Heart right ventricle (tissue), 16 donors: ENCODE data around the gene DSE. TPM values are rescaled to one million over a fixed set of nuclear protein-coding genes. Genes with fewer than 3 reads are reported as not detected.

Source experiments
- ATAC-seq, 8 donors: fragments of 200-7000 bp; cut with Tn5 transposase; one replicate each; pipeline ENCODE4 v1.9.1; 2020; ENCODE audit warnings: mild to moderate bottlenecking in 8 of 8, moderate library complexity in 8 of 8, moderate number of reproducible peaks in 1 of 8
- DNase-seq, 2 donors: peaks; one replicate each; pipeline ENCODE4 v3.0.0-alpha.2; 2020
- H3K27ac ChIP-seq, 10 donors: fragments of 200-600 bp; sonication (generic) in 2 of 10; one replicate each; pipeline versions ENCODE4 v1.5.0 to v1.8.0; 2020 to 2022; ENCODE audit warnings: mild to moderate bottlenecking in 3 of 10
- H3K27me3 ChIP-seq, 7 donors: fragments of 200-600 bp; one replicate each; pipeline ENCODE4 v1.8.0; 2021 to 2022; ENCODE audit warnings: mild to moderate bottlenecking in 2 of 7
- H3K36me3 ChIP-seq, 9 donors: fragments of 200-600 bp; sonication (generic) in 1 of 9; one replicate each; pipeline versions ENCODE4 v1.5.0 to v1.8.0; 2020 to 2022; ENCODE audit warnings: mild to moderate bottlenecking in 2 of 9
- H3K4me1 ChIP-seq, 9 donors: fragments of 200-600 bp; sonication (generic) in 1 of 9; one replicate each; pipeline versions ENCODE4 v1.5.0 to v1.8.0; 2020 to 2022; ENCODE audit warnings: mild to moderate bottlenecking in 4 of 9
- H3K4me3 ChIP-seq, 10 donors: fragments of 200-600 bp; sonication (generic) in 2 of 10; one replicate each; pipeline versions ENCODE4 v1.5.0 to v1.8.0; 2020 to 2022; ENCODE audit warnings: mild to moderate bottlenecking in 7 of 10, moderate library complexity in 2 of 10
- H3K9me3 ChIP-seq, 11 donors: fragments of 200-600 bp in 10 of 11; sonication (generic) in 2 of 11; one replicate each; pipeline versions ENCODE4 v1.5.0 to v1.8.0; 2013 to 2022; ENCODE audit warnings: mild to moderate bottlenecking in 2 of 11, control low read depth in 1 of 11, moderate library complexity in 1 of 11
- WGBS, 2 donors: extraction: QIAGEN DNeasy Blood & Tissue Kit; methylation state at CpG; one replicate each; pipeline ENCODE4 v1.1.7; 2013; ENCODE audit warnings: inconsistent platforms in 1 of 2; 5-methylcytosine and 5-hydroxymethylcytosine counted together
- intact Hi-C, 10 donors: fragments of 100-400 bp; cut with DNase I; formaldehyde crosslinking; loops; one replicate each; pipeline versions ENCODE4 v1.11.1 to v1.14.2; 2022
- polyA plus RNA-seq, 2 donors: library from polyadenylated mRNA; stranded (reverse); fragments of 200-250 nt; gene quantifications; one replicate each; pipeline ENCODE4 v1.2.3, GENCODE V29; 2013
- total RNA-seq, 10 donors: library from RNA; stranded (reverse); fragmentation: NEBNext Ultra II Directional in 3 of 10; extraction: Animal tissue kit (Norgen Biotek cat#: 25700) in 3 of 10; gene quantifications; one replicate each; pipeline versions ENCODE4 v1.2.1 to v1.2.4, GENCODE V29; 2021 to 2023
- TF ChIP-seq, protein P1 (sequence below), 9 donors: fragments of 200-600 bp; sonication (generic) in 2 of 9; IDR thresholded peaks; one replicate each; pipeline versions ENCODE4 v1.5.0 to v1.8.0; 2021 to 2022; ENCODE audit warnings: antibody characterized with exemption in 9 of 9, mild to moderate bottlenecking in 5 of 9, moderate library complexity in 1 of 9
- donor health status: Arrhythmogenic right ventricular cardiomyopathy.
- donor health status: ischemic (EF 13 %, LVEDD 7.1; RV severe dilation, severe dysfunction).
- donor health status: healthy with polysubstance abuse.
- donor health status: DM: no; HTN: yes; CAD: no.
- donor health status: DM: no; HTN: no; CAD: no.
- donor health status: ischemic (EF 25% LVEDD 6.9; RV normal size, moderate dysfunction).
- donor health status: ischemic (EF 25% LVEDD 5.7; RV mildly dilated, moderate dysfunction).
- donor health status: healthy.
- donor health status: DM: yes; HTN: yes; CAD: no.
- donor health status: Ischemic cardiomyopathy.
- donor health status: ischemic (EF 35%, LVEDD 5.7; RV mildly dilated, moderate dysfunction).
- donor health status: nonischemic (EF 11% LVEDD 7.7; RV severe dilation, severe dysfunction).
- donor health status: DM: yes; HTN: yes; CAD: no.
- donor health status: PGD.
- donor health status: ischemic (EF 29% LVEDD 5.4; RV normal size, mild dysfunction).
- donor health status: nonischemic (EF 23%, LVEDD 6.1; RV moderate dilation, normal function).

Gene DSE
- total and polyA plus RNA-seq, 12 donors = 3.8 to 25.4 (median 11.3) TPM

DNA sequence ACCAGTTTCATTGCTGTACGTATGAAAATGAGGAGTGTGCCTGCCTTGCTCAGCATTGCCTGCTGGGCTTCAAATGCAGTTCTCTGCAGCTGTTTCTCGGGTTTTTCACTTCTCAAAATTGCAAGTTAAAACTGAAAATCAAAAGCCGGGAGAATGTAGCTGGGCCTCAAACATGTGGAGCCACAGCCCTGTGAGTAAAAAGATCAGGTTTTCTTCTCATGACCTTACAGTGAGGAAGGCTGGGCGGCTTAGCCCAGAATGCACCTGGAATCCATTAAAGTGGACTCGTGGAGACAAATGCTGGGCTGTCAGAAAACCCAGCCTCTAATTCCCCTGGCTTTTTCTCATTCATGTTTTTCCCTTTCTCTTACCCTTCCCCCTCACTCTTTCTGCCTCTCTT, 34.4 kb downstream of the DSE start:
- TF ChIP-seq, protein P1, sequence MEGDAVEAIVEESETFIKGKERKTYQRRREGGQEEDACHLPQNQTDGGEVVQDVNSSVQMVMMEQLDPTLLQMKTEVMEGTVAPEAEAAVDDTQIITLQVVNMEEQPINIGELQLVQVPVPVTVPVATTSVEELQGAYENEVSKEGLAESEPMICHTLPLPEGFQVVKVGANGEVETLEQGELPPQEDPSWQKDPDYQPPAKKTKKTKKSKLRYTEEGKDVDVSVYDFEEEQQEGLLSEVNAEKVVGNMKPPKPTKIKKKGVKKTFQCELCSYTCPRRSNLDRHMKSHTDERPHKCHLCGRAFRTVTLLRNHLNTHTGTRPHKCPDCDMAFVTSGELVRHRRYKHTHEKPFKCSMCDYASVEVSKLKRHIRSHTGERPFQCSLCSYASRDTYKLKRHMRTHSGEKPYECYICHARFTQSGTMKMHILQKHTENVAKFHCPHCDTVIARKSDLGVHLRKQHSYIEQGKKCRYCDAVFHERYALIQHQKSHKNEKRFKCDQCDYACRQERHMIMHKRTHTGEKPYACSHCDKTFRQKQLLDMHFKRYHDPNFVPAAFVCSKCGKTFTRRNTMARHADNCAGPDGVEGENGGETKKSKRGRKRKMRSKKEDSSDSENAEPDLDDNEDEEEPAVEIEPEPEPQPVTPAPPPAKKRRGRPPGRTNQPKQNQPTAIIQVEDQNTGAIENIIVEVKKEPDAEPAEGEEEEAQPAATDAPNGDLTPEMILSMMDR (IDR thresholded peaks at IDR 0.05) = no peak
- Histone ChIP-seq H3K27ac (peak overlapping the region in 9 of 10 donors; percentile 5 to 73 (median 49)), H3K9me3 (no peaks in the 10 kb centered on the region), H3K27me3 (no peaks in the 10 kb centered on the region), H3K36me3 (peaks cover 0 to 6% (median 0%) of the 10 kb centered on the region in 9 donors), H3K4me1 (peaks cover 0 to 64% (median 17%) of the 10 kb centered on the region in 9 donors), H3K4me3 (peak overlapping the region in 5 of 10 donors; percentile 11 to 33 (median 14))
- 47 to 64% methylated on average over 5 of the region's 5 CpGs for WGBS, 2 donors
- DNase-seq (no peak), ATAC-seq (peak in 6 of 8 donors; percentile 50 to 66 (median 62))
- intact Hi-C loops = no loop called here

DNA sequence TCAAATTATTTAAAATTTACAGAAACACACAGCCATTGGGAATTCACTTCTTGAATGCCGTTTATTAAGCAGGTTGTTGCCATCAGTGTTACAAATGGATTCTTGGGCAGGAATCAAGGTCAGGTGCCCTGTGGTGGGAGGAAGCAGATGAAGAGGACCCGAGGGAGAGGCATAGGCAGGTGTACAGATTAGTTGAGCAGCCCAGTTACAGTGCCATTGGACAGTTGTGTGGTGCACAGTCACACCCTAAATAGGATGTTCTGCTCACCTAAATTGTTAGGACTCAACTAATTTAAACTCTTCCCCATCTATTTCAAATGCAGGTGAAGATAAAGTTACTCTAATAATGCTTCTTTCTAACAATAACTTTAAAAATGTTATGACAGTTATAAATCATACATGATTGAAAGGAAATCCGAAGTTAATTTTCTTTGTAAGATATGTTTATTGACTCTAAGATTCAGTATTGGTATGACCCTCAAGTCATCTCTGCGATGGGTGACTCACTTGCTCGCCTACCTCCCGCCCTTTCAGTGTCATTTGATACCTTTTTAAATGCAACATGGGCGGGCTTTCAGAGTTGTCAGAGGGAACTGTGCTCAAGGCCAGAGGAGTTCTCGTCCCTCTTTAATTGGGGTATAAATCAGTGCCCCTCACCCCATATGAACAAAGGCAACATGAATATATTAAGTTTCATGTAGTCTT, 35.1 kb downstream of the DSE start:
- Histone ChIP-seq H3K27ac (peak overlapping the region in 9 of 10 donors; percentile 5 to 73 (median 49)), H3K4me3 (peak overlapping the region in 5 of 10 donors; percentile 11 to 33 (median 14)), H3K4me1 (peaks cover under 1 to 64% (median 24%) of the 10 kb centered on the region in 9 donors), H3K9me3 (no peaks in the 10 kb centered on the region), H3K27me3 (no peaks in the 10 kb centered on the region), H3K36me3 (peaks cover 0 to 6% (median 0%) of the 10 kb centered on the region in 9 donors)
- DNase-seq = no peak
- intact Hi-C loops = no loop called here
- peak in 1 of 8 donors; percentile 45 for ATAC-seq
- WGBS, 2 donors = 69 to 75% methylated on average over 8 of the region's 8 CpGs
- TF ChIP-seq, protein P1 (IDR thresholded peaks at IDR 0.05) = no peak

DNA sequence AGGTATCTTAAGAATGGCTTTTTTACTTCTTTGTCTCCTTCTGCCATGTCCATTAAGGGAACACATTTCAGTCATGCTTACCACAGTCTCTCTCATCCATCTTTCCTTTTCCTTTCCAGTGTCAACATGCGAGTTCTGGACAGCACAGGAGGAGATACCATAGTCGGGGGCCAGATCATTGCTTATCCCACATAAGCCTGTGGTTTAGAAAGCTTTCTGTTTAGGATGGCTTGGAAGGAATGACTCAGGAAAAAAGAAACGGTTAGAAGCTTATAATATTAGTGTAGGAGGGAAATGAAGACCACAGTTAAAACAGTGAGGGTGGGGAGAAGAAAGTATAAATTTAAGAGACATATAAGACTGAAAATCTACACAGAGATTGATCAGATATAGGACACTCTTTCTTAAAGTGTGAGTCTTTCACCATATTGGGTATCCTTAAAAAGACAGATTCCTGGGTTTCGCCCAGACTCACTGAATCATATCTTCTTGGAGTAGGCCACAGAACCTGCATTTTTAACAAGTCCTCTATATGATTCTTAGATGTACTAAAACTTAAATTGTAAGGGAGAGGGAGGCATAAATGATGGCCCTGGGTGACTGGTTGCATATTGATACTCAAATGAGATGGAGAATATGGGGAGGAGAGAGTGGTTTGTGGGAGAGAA, 36.1 kb downstream of the DSE start:
- H3K36me3 ChIP-seq = peaks cover 0 to 6% (median 0%) of the 10 kb centered on the region in 9 donors
- H3K9me3 ChIP-seq = no peaks in the 10 kb centered on the region
- TF ChIP-seq, protein P1 (IDR thresholded peaks at IDR 0.05) = no peak
- H3K4me3 ChIP-seq = no peak overlapping the region
- peak overlapping the region in 5 of 10 donors; percentile 9 to 71 (median 51) for H3K27ac ChIP-seq
- ATAC-seq = no peak
- intact Hi-C loops = no loop called here
- 68 to 75% methylated on average over 4 of the region's 4 CpGs for WGBS, 2 donors
- no peak for DNase-seq
- no peaks in the 10 kb centered on the region for H3K27me3 ChIP-seq
- peaks cover 6 to 72% (median 34%) of the 10 kb centered on the region in 9 donors for H3K4me1 ChIP-seq

DNA sequence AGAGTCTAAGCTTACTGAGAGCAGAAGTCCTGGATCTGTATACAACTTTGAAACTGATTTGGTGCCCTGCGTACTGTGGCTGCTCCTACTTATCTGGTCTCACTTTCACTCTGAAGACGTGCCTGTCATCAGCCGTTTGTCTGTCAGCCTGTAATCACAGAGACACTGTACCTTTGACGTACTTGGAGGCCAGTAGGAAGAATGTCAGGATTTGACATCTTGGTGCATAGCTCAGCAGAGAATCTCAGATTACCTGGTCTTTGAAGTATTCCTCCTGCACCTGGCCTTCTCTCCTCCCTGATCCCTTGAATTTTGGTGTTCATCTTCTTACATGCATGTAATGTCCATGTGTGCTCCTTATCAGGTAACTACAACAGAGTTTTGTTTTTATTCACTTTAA, 37.7 kb downstream of the DSE start:
- Histone ChIP-seq H3K4me1 (peaks cover 6 to 77% (median 44%) of the 10 kb centered on the region in 9 donors), H3K27me3 (no peaks in the 10 kb centered on the region), H3K9me3 (no peaks in the 10 kb centered on the region), H3K27ac (peak overlapping the region in 3 of 10 donors; percentile 6 to 31 (median 29)), H3K4me3 (no peak overlapping the region), H3K36me3 (peaks cover 0 to 6% (median 0%) of the 10 kb centered on the region in 9 donors)
- TF ChIP-seq, protein P1 (IDR thresholded peaks at IDR 0.05) = no peak
- WGBS, 2 donors = 49 to 61% methylated on average over 4 of the region's 4 CpGs
- peak in 5 of 8 donors; percentile 34 to 90 (median 61) for ATAC-seq
- no peak for DNase-seq
- intact Hi-C loops = no loop called here
